Measurements from ENCODE around the gene RIN3.

The RIN3 gene, protein sequence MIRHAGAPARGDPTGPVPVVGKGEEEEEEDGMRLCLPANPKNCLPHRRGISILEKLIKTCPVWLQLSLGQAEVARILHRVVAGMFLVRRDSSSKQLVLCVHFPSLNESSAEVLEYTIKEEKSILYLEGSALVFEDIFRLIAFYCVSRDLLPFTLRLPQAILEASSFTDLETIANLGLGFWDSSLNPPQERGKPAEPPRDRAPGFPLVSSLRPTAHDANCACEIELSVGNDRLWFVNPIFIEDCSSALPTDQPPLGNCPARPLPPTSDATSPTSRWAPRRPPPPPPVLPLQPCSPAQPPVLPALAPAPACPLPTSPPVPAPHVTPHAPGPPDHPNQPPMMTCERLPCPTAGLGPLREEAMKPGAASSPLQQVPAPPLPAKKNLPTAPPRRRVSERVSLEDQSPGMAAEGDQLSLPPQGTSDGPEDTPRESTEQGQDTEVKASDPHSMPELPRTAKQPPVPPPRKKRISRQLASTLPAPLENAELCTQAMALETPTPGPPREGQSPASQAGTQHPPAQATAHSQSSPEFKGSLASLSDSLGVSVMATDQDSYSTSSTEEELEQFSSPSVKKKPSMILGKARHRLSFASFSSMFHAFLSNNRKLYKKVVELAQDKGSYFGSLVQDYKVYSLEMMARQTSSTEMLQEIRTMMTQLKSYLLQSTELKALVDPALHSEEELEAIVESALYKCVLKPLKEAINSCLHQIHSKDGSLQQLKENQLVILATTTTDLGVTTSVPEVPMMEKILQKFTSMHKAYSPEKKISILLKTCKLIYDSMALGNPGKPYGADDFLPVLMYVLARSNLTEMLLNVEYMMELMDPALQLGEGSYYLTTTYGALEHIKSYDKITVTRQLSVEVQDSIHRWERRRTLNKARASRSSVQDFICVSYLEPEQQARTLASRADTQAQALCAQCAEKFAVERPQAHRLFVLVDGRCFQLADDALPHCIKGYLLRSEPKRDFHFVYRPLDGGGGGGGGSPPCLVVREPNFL

DNA sequence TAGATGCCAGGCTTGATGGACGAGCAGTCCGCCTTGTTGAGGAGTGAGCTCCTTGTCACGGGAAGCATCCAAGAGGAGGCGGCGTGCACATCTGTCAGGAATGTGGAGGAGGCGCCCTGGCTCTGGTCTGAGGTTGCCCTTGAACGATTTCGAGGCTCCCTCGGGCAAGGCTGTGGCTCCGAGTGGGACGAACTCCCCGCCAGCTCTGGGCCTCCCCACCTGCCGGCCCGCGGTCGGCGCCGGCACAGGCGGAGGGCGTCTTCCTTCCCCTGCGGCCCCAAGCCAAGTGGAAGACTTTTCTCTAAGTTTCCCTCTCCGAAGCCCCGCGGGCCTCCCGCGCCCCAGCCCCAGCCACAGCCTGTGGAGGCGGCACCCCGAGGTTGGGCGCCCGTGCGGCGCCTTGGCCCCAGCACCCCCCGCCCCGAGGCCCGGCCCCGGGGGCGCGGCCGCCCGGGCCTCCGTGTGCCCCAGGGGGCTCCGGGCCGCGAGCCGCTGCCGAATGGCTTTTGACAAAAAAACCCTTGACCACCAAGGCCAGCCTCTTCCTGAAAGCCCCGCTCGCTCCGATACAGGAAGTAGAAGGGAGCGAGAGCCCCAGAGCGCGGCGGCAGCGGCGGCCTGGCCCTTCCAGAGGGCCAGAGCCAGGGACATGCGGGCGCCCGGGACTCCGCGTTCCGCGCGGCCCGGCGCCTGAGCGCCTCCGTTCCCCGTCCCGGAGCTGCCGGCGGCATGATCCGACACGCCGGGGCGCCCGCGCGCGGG is at the start of gene RIN3:
Gene RIN3 (plus strand): TSS at position 578 of the 762 bp plus-strand sequence. CDS start 152 bp downstream, at position 730.
- peaks cover 2% of the 10 kb centered on the region for H3K4me1 Mint-ChIP-seq (ENCODE audit: low read depth)
- no peak within 1 kb of the TSS for H3K27ac Mint-ChIP-seq
- no peaks in the 10 kb centered on the region for H3K36me3 Mint-ChIP-seq (ENCODE audit: low read depth)
- H3K4me3 Mint-ChIP-seq, result peak within 1 kb of the TSS; percentile 51
- DNase-seq (ENCODE audit: low spot score), result peak; percentile 11
- peaks cover 58% of the 10 kb centered on the region for H3K27me3 Mint-ChIP-seq (ENCODE audit: low read depth)
- H3K9me3 Mint-ChIP-seq, result no peaks in the 10 kb centered on the region

- DNase-seq (ENCODE audit: low spot score), result no peak
- Mint-ChIP-seq H3K27me3 (ENCODE audit: low read depth) (no peaks in the 10 kb centered on the region), H3K9me3 (peaks cover 8% of the 10 kb centered on the region), H3K27ac (no peak overlapping the region), H3K36me3 (ENCODE audit: low read depth) (no peaks in the 10 kb centered on the region), H3K4me3 (no peak overlapping the region), H3K4me1 (ENCODE audit: low read depth) (no peaks in the 10 kb centered on the region)
Measured at GRCh38 chr14:92464156-92464555, 49.4 kb upstream of the RIN3 start.

- Mint-ChIP-seq H3K9me3 (peaks cover 8% of the 10 kb centered on the region), H3K27ac (no peak overlapping the region), H3K4me3 (no peak overlapping the region), H3K4me1 (ENCODE audit: low read depth) (no peaks in the 10 kb centered on the region), H3K27me3 (ENCODE audit: low read depth) (no peaks in the 10 kb centered on the region), H3K36me3 (ENCODE audit: low read depth) (no peaks in the 10 kb centered on the region)
- no peak for DNase-seq (ENCODE audit: low spot score)
Measured at GRCh38 chr14:92464716-92465115, 48.9 kb upstream of the RIN3 start.

GRCh38 chr14:92465353-92466055 is 48.1 kb upstream of the RIN3 start:
- H3K4me1 Mint-ChIP-seq (ENCODE audit: low read depth), result no peaks in the 10 kb centered on the region
- H3K9me3 Mint-ChIP-seq, result peaks cover 8% of the 10 kb centered on the region
- no peak for DNase-seq (ENCODE audit: low spot score)
- H3K27ac Mint-ChIP-seq, result no peak overlapping the region
- no peaks in the 10 kb centered on the region for H3K36me3 Mint-ChIP-seq (ENCODE audit: low read depth)
- no peaks in the 10 kb centered on the region for H3K27me3 Mint-ChIP-seq (ENCODE audit: low read depth)
- no peak overlapping the region for H3K4me3 Mint-ChIP-seq

DNA sequence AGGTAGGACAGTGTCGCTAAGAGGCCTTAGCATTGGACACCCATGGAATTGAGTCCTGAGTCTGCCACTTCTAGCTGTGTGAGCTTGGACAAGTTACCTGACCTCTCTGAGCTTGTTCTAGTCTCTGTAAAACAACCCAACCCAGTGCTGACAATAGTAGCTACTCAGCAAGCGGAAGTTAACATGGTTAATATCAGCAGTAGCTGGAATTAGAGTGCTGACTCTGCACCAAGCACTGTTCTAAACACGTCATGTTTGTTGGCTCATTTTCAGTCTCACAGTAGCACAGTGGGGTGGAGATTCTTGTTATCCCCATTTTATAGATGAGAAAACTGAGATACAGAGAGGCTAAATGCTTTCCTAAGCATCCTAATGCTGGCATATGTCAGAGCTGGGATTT is 47.5 kb upstream of the RIN3 start:
- no peak overlapping the region for H3K27ac Mint-ChIP-seq

DNA sequence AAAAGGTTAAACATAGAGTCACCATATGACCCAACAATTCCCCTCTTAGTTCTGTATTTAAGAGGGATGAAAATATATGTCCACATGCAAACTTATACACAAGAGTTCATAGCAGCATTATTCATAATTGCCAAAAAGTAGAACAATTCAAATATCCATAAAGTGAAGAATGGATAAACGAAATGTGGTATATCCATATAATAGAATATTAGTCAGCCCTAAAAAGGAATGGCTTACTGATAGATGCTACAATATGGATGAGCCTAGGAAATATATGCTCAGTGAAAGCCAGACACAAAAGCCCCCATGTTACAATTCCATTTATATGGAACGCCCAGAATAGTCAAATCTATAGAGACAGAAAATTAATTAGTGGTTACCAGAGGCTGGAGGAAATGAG is 44.1 kb upstream of the RIN3 start:
- no peak for DNase-seq (ENCODE audit: low spot score)
- Mint-ChIP-seq H3K27me3 (ENCODE audit: low read depth) (peaks cover 5% of the 10 kb centered on the region), H3K4me3 (no peak overlapping the region), H3K36me3 (ENCODE audit: low read depth) (no peaks in the 10 kb centered on the region), H3K27ac (no peak overlapping the region), H3K4me1 (ENCODE audit: low read depth) (no peaks in the 10 kb centered on the region), H3K9me3 (peaks cover 8% of the 10 kb centered on the region)

More for the DNA sequence above, 47.5 kb upstream of the RIN3 start:
- Mint-ChIP-seq H3K4me1 (ENCODE audit: low read depth) (no peaks in the 10 kb centered on the region), H3K4me3 (no peak overlapping the region), H3K9me3 (peaks cover 8% of the 10 kb centered on the region), H3K27me3 (ENCODE audit: low read depth) (no peaks in the 10 kb centered on the region), H3K36me3 (ENCODE audit: low read depth) (no peaks in the 10 kb centered on the region)
- no peak for DNase-seq (ENCODE audit: low spot score)

- Mint-ChIP-seq H3K27ac (no peak overlapping the region), H3K27me3 (ENCODE audit: low read depth) (peaks cover 5% of the 10 kb centered on the region), H3K36me3 (ENCODE audit: low read depth) (no peaks in the 10 kb centered on the region), H3K4me1 (ENCODE audit: low read depth) (no peaks in the 10 kb centered on the region), H3K9me3 (peaks cover 8% of the 10 kb centered on the region), H3K4me3 (no peak overlapping the region)
- DNase-seq (ENCODE audit: low spot score), result no peak
Measured at GRCh38 chr14:92470215-92470614, 43.4 kb upstream of the RIN3 start.

GRCh38 chr14:92470811-92471210 is 42.8 kb upstream of the RIN3 start:
- no peak overlapping the region for H3K4me3 Mint-ChIP-seq

GRCh38 chr14:92471919-92472318 is 41.7 kb upstream of the RIN3 start:
- Mint-ChIP-seq H3K27ac (no peak overlapping the region), H3K4me3 (no peak overlapping the region), H3K36me3 (ENCODE audit: low read depth) (no peaks in the 10 kb centered on the region), H3K9me3 (peaks cover 8% of the 10 kb centered on the region), H3K4me1 (ENCODE audit: low read depth) (peaks cover 1% of the 10 kb centered on the region), H3K27me3 (ENCODE audit: low read depth) (peaks cover 5% of the 10 kb centered on the region)
- no peak for DNase-seq (ENCODE audit: low spot score)

More at GRCh38 chr14:92470811-92471210, 42.8 kb upstream of the RIN3 start:
- DNase-seq (ENCODE audit: low spot score), result no peak
- Mint-ChIP-seq H3K9me3 (peaks cover 8% of the 10 kb centered on the region), H3K4me1 (ENCODE audit: low read depth) (peaks cover 1% of the 10 kb centered on the region), H3K36me3 (ENCODE audit: low read depth) (no peaks in the 10 kb centered on the region), H3K27me3 (ENCODE audit: low read depth) (peaks cover 5% of the 10 kb centered on the region), H3K27ac (no peak overlapping the region)

GRCh38 chr14:92472860-92473259 is 40.7 kb upstream of the RIN3 start:
- Mint-ChIP-seq H3K9me3 (peaks cover 4% of the 10 kb centered on the region), H3K4me1 (ENCODE audit: low read depth) (peaks cover 1% of the 10 kb centered on the region), H3K36me3 (ENCODE audit: low read depth) (no peaks in the 10 kb centered on the region), H3K27ac (no peak overlapping the region), H3K4me3 (no peak overlapping the region), H3K27me3 (ENCODE audit: low read depth) (peaks cover 5% of the 10 kb centered on the region)
- no peak for DNase-seq (ENCODE audit: low spot score)

DNA sequence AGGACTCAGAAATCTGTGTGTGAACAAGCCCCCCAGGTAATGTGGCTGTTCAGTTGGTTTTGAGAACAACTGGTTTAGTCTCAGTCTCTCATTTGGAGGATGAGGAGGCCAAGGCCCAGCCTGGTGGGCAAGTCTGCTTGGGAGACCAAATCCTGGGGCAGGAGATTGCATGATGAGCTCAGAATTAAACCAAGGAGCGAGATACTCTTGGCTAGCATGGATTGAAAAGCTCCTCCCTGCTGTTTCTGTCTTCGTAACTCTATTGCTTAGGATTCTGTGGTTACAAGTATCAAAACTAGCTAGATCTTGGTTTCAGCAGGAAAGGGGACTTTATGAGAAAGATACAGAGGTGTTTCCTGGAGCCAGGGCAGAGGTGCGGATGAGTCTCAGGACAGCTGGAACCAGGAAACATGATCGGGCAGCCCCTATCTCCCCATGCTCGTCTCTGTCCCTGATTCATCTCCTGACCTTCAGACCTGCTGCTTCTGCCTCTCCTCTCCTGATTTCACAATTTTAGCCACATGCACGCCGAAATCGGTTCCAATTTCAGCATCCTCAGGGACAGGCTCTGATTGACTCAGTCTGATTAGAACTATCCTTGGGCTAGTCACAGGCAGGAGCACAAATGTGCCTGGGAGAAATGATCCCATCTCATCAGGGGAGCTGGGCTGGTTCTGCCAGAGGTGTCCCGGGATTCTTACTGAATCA is 40.2 kb upstream of the RIN3 start:
- peaks cover 2% of the 10 kb centered on the region for H3K9me3 Mint-ChIP-seq
- DNase-seq (ENCODE audit: low spot score), result no peak
- H3K27ac Mint-ChIP-seq, result no peak overlapping the region

DNA sequence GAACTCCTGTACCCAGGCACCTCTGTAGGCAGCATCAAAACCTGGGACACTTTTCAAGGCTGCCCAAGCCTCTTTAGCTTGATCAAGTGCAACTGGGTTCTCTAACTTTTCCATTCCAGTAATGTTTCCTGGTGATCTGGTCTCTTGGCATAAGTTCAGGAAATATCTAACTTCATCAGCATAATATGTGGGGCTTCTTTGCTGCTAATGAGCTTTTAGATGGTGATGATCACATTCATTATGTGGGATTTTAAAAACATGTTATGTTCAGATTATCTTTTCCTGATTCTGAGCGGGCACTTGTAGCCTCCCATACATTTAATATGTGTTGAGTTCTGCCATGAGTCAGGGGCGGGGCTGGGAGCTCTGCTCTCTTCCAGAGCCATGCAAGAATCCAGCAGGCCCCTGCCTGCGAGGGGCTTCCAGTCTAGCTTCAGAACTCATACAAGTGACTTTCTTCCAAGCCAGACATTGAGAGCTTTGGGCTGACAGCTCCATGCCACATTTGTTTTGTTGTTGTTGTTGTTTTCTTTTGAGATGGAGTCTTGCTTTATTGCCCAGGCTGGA is 39.5 kb upstream of the RIN3 start:
- Mint-ChIP-seq H3K27ac (no peak overlapping the region), H3K4me3 (no peak overlapping the region), H3K4me1 (ENCODE audit: low read depth) (peaks cover 1% of the 10 kb centered on the region), H3K36me3 (ENCODE audit: low read depth) (no peaks in the 10 kb centered on the region), H3K9me3 (no peaks in the 10 kb centered on the region), H3K27me3 (ENCODE audit: low read depth) (peaks cover 12% of the 10 kb centered on the region)
- DNase-seq (ENCODE audit: low spot score), result no peak

More for the DNA sequence above, 40.2 kb upstream of the RIN3 start:
- Mint-ChIP-seq H3K27me3 (ENCODE audit: low read depth) (peaks cover 7% of the 10 kb centered on the region), H3K4me3 (no peak overlapping the region), H3K36me3 (ENCODE audit: low read depth) (no peaks in the 10 kb centered on the region), H3K4me1 (ENCODE audit: low read depth) (peaks cover 1% of the 10 kb centered on the region)

All from T-helper 2 cell treated with Interferon-gamma antibody and Interleukin-4, amounts not matched to agents 5 μg/mL and 100 μg/mL, for 36 hours (primary cell).